A673 (cell line): Measurements from ENCODE around the gene AKAP7.

Experiments
- CTCF ChIP-seq: fragments of 300-800, 200-600 bp; sonication (generic); conservative IDR thresholded peaks from 2 replicates; pipeline ENCODE4 v1.5.1; 2017; ENCODE audit warnings: low read depth, mild to moderate bottlenecking, antibody characterized with exemption, low read length, moderate library complexity, mixed read lengths
- EZH2 ChIP-seq: fragments of 200-600 bp; sonication (generic); IDR thresholded peaks from 2 replicates; pipeline ENCODE4 v1.6.1; 2017; ENCODE audit warnings: borderline replicate concordance, low read depth, mild to moderate bottlenecking, mixed read lengths, antibody characterized with exemption, low read length; ENCODE audit not compliant: poor library complexity, severe bottlenecking

GRCh38 chr6:131199568-131200272, 64.5 kb downstream of the AKAP7 start:
- TF ChIP-seq CTCF (peak; percentile 90), EZH2 (no peak)
